Colonic mucosa (tissue), 4 donors: Measurements from ENCODE around the gene SKIDA1. TPM values are rescaled to one million over a fixed set of nuclear protein-coding genes. Genes with fewer than 3 reads are reported as not detected.
A peak's percentile ranks its signal among the peaks of the same experiment; 100 is the strongest.

Source experiments
- DNase-seq: peaks from one replicate; pipeline ENCODE4 v3.0.0-alpha.2; 2020
- H3K27ac ChIP-seq: fragments of 200-600 bp; one replicate; pipeline ENCODE4 v1.8.0; 2021
- H3K27me3 ChIP-seq: fragments of 200-600 bp; one replicate; pipeline ENCODE4 v1.8.0; 2021
- H3K36me3 ChIP-seq: fragments of 200-600 bp; one replicate; pipeline ENCODE4 v1.8.0; 2021
- H3K4me1 ChIP-seq: fragments of 200-600 bp; one replicate; pipeline ENCODE4 v1.8.0; 2021; ENCODE audit warnings: mild to moderate bottlenecking
- H3K4me3 ChIP-seq: fragments of 200-600 bp; one replicate; pipeline ENCODE4 v1.8.0; 2021
- H3K9ac ChIP-seq, 2 donors: one replicate each; pipeline ENCODE4 v1.7.0; 2013; ENCODE audit warnings: control low read depth in 2 of 2, low read depth in 2 of 2, low read length in 2 of 2
- H3K9me3 ChIP-seq: fragments of 200-600 bp; one replicate; pipeline ENCODE4 v1.8.0; 2021
- CTCF ChIP-seq: fragments of 200-600 bp; IDR thresholded peaks from one replicate; pipeline ENCODE4 v1.8.0; 2022; ENCODE audit warnings: antibody characterized with exemption, mild to moderate bottlenecking
- intact Hi-C: fragments of 100-400 bp; cut with DNase I; formaldehyde crosslinking; loops from one replicate; pipeline ENCODE4 v1.14.1; 2022
- total RNA-seq, 2 donors: library from RNA; stranded (reverse); fragmentation: NEBNext Ultra II Directional in 1 of 2; extraction: Animal tissue kit (Norgen Biotek cat#: 25700) in 1 of 2; gene quantifications; one replicate each; pipeline ENCODE4 v1.2.1, GENCODE V29; 2021
- donor health status: healthy.
- donor health status: DM: no; HTN: no; CAD: no.
- donor health status: DM: no; HTN: no; CAD: no.

SKIDA1 gene
- total RNA-seq, 2 donors from 2014 or later: 0.10 to 0.45 TPM

DNA sequence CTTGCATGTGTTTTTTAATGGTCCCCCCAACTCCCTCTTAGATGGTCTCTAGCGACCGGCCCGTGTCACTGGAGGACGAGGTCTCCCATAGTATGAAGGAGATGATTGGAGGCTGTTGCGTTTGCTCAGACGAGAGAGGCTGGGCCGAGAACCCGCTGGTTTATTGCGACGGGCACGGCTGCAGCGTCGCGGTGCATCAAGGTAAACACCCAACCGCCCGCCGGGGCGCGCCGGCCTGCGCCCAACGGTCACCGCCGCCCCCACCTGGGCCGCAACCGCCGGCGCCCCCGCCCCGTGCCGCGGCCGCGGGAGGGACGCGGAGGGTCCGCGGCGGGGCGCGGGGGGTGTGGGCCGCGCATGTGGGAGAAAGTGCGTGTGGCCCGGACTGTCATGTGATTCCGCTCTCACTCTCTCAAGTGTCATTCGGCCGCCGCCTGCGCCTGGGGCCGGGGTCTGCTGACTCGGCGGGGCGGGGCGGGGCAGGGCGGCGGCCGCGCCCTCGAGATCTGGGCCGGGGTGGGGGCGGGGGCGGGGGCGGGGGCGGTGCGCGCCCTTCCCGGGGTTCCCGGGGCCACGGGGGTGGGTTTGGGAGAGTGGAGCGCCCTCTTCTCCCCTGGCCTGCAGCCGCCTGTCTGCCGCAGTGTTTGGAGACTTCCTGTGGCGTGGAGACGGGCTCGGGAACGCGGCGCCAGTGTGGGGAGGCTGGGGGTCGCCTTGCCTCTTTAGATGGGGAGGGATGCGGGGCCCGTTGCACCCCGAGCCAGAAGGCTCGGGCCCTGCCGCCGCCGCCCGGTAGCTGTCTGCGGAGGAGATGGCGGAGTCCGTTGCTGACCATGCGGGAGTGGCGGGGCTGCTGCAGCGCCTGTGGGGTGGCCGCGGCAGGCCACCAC, 9.4 kb upstream of the SKIDA1 start:
- H3K4me1 ChIP-seq: no peaks in the 10 kb centered on the region
- peaks cover 3% of the 10 kb centered on the region for H3K36me3 ChIP-seq
- no peak for TF ChIP-seq CTCF
- peak overlapping the region; percentile 69 for H3K4me3 ChIP-seq
- intact Hi-C loops: loop anchor here (10.0 kb wide), 2 partner anchors 80 to 190 kb away; no protein-coding TSS in a partner anchor
- no peaks in the 10 kb centered on the region for H3K9me3 ChIP-seq
- DNase-seq: peak; percentile 74
- peak overlapping the region; percentile 89 for H3K27ac ChIP-seq
- H3K27me3 ChIP-seq: no peaks in the 10 kb centered on the region
- peak overlapping the region; percentile 34 to 62 for H3K9ac ChIP-seq

DNA sequence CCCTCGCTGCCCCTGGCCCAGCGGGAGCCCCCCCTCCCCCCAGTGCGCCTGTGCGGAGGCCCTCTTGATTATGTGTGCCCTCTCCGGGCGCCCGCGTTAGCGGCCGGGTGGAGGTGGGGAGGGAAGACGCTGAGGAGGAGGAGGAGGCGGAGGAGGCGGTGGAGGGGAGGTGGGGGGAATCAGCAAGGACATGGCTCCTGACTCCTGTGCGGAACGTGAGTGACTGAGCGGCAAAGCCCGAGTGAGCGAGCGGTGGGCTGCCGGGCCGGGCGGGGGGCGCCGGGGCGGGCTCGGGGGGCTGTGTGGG, 8.8 kb upstream of the SKIDA1 start:
- Histone ChIP-seq H3K9me3 (no peaks in the 10 kb centered on the region), H3K27ac (peak overlapping the region; percentile 89), H3K4me1 (no peaks in the 10 kb centered on the region), H3K27me3 (no peaks in the 10 kb centered on the region), H3K36me3 (no peaks in the 10 kb centered on the region), H3K9ac (peak overlapping the region; percentile 34 to 62), H3K4me3 (peak overlapping the region; percentile 69)
- intact Hi-C loops: loop anchor here (10.0 kb wide), 2 partner anchors 81 to 191 kb away; no protein-coding TSS in a partner anchor
- TF ChIP-seq CTCF: no peak
- DNase-seq: no peak

- no peak for TF ChIP-seq CTCF
- Histone ChIP-seq H3K4me3 (peak within 1 kb of the TSS; percentile 69), H3K9me3 (no peaks in the 10 kb centered on the region), H3K27ac (peak within 1 kb of the TSS; percentile 89), H3K36me3 (no peaks in the 10 kb centered on the region), H3K4me1 (no peaks in the 10 kb centered on the region), H3K9ac (peak within 1 kb of the TSS; percentile 71 to 97), H3K27me3 (no peaks in the 10 kb centered on the region)
- peak; percentile 88 for DNase-seq
- intact Hi-C loops: loop anchor here (10.0 kb wide), 2 partner anchors 81 to 191 kb away; no protein-coding TSS in a partner anchor
Measured at GRCh38 chr10:21533467-21534279, 8.2 kb upstream of the SKIDA1 start, which contains the start of gene MLLT10. MLLT10 (plus strand) TSS chr10:21534232; CDS start chr10:21534645, 413 bp downstream.

DNA sequence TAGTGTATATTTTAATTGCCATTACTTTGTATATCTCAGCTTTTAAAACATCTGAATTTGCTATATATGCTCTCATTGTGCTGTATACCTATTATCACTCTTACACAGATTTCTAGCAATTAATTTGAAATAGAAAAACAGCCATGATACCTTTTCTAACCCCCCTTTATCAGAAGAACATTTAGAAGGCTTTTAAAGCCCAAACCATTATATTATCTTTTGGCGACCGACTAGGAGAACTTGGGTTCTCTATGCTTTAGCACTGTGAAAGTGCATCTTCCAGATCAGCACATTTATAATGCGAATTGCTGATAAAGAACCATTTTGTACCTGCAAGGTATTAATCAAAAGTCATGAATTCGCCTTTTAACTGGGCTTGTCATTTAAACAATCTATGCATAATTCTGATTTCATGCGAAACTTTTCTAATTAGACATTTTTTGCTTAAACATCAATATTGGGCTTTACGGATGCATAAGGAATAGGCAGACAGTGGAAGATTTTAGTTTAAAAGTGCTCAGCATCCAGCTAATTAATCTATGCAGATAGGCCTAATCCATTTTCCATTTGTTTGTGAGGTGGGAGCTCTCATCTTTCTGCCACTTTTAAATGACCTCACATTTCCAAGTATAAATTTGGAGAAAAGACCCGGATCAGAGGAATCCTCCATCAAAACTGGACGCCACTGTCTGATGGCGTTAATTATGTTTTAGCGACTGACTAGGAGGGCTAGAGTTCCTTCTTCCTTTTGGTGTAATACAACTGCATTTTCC, 7.4 kb upstream of the SKIDA1 start:
- Histone ChIP-seq H3K27ac (peak overlapping the region; percentile 89), H3K9ac (peak overlapping the region; percentile 71 to 97), H3K4me1 (no peaks in the 10 kb centered on the region), H3K4me3 (peak overlapping the region; percentile 69), H3K36me3 (no peaks in the 10 kb centered on the region), H3K27me3 (peaks cover 2% of the 10 kb centered on the region), H3K9me3 (no peaks in the 10 kb centered on the region)
- no peak for DNase-seq
- no peak for TF ChIP-seq CTCF
- intact Hi-C loops: loop anchor here (10.0 kb wide), 2 partner anchors 82 to 192 kb away; no protein-coding TSS in a partner anchor

DNA sequence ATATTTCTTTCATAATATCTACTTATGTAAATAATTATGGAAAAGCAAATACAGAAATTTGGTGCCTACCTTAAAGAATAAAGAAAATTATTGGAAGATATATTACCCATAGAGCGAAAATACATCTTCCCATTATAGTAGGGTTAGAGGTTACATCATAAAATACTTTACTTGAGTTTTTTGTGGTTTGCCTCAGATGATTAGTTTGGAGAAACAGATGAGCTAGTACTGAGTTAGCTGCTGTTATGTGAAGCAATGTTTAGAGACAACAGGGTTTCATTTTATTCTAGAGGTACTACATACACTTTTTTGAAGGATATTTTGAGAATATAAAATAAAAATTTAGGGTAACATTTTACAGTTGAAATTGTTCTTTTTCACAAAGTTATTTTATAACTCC, 5.7 kb upstream of the SKIDA1 start:
- intact Hi-C loops: loop anchor here (10.0 kb wide), 2 partner anchors 84 to 194 kb away; no protein-coding TSS in a partner anchor
- peaks cover 5% of the 10 kb centered on the region for H3K27me3 ChIP-seq
- H3K27ac ChIP-seq: no peak overlapping the region
- no peak for TF ChIP-seq CTCF
- no peaks in the 10 kb centered on the region for H3K36me3 ChIP-seq
- H3K4me3 ChIP-seq: no peak overlapping the region
- no peak for DNase-seq
- H3K4me1 ChIP-seq: no peaks in the 10 kb centered on the region
- H3K9ac ChIP-seq: no peak overlapping the region
- no peaks in the 10 kb centered on the region for H3K9me3 ChIP-seq
